Measurements from ENCODE around the gene ITGB6. TPM values are rescaled to one million over a fixed set of nuclear protein-coding genes. Genes with fewer than 3 reads are reported as not detected.

ITGB6 gene
- total RNA-seq, 4 donors from 2014 or later = 0.81 to 2.8 (median 1.0) TPM

- no peaks in the 10 kb centered on the region for H3K36me3 ChIP-seq
- DNase-seq (no peak), ATAC-seq (no peak)
- H3K27ac ChIP-seq = no peak overlapping the region
- in situ Hi-C loops (cut with MboI; ENCODE audit: low sequenced_read_pairs in 4 of 4) (no loop called here), intact Hi-C loops (cut with DNase I; ENCODE audit: low total_unique reads) (no loop called here)
- peaks cover 0 to 6% (median 0%) of the 10 kb centered on the region in 3 donors for H3K27me3 ChIP-seq
- H3K4me3 ChIP-seq = peak overlapping the region; percentile 63 to 90 (median 72)
- H3K9me3 ChIP-seq = no peaks in the 10 kb centered on the region
- H3K4me1 ChIP-seq = peaks cover 0 to 3% of the 10 kb centered on the region in 2 donors
- TF ChIP-seq CTCF (IDR thresholded peaks at IDR 0.05 in 4 of 5, conservative IDR thresholded peaks at IDR 0.05 in 1 of 5) (no peak), POLR2A (IDR thresholded peaks at IDR 0.05) (no peak)
Measured at GRCh38 chr2:160061533-160061932, 138.5 kb downstream of the ITGB6 start.

GRCh38 chr2:160060297-160060696 lies 139.8 kb downstream of the ITGB6 start:
- DNase-seq (no peak), ATAC-seq (no peak)
- in situ Hi-C loops (cut with MboI; ENCODE audit: low sequenced_read_pairs in 4 of 4) = no loop called here
- Histone ChIP-seq H3K9me3 (no peaks in the 10 kb centered on the region), H3K27me3 (peaks cover 0 to 6% (median 0%) of the 10 kb centered on the region in 3 donors), H3K36me3 (no peaks in the 10 kb centered on the region), H3K4me1 (peaks cover 0 to 3% of the 10 kb centered on the region in 2 donors), H3K4me3 (no peak overlapping the region), H3K27ac (no peak overlapping the region)
- TF ChIP-seq POLR2A (IDR thresholded peaks at IDR 0.05) = no peak
- TF ChIP-seq CTCF (IDR thresholded peaks at IDR 0.05 in 4 of 5, conservative IDR thresholded peaks at IDR 0.05 in 1 of 5) = no peak
- intact Hi-C loops (cut with DNase I; ENCODE audit: low total_unique reads) = no loop called here

- Histone ChIP-seq H3K27me3 (peaks cover 0 to 6% (median 0%) of the 10 kb centered on the region in 3 donors), H3K9me3 (no peaks in the 10 kb centered on the region), H3K4me3 (no peak overlapping the region), H3K4me1 (no peaks in the 10 kb centered on the region), H3K27ac (no peak overlapping the region), H3K36me3 (no peaks in the 10 kb centered on the region)
- DNase-seq (no peak), ATAC-seq (no peak)
- in situ Hi-C loops (cut with MboI; ENCODE audit: low sequenced_read_pairs in 4 of 4) (no loop called here), intact Hi-C loops (cut with DNase I; ENCODE audit: low total_unique reads) (no loop called here)
- TF ChIP-seq POLR2A (IDR thresholded peaks at IDR 0.05) = no peak
- no peak for TF ChIP-seq CTCF (IDR thresholded peaks at IDR 0.05 in 4 of 5, conservative IDR thresholded peaks at IDR 0.05 in 1 of 5)
Measured at GRCh38 chr2:160057356-160057755, 142.7 kb downstream of the ITGB6 start.

GRCh38 chr2:160055726-160056108 lies 144.4 kb downstream of the ITGB6 start:
- in situ Hi-C loops (cut with MboI; ENCODE audit: low sequenced_read_pairs in 4 of 4) (no loop called here), intact Hi-C loops (cut with DNase I; ENCODE audit: low total_unique reads) (no loop called here)
- H3K27me3 ChIP-seq = peaks cover 0 to 2% (median 0%) of the 10 kb centered on the region in 3 donors
- no peaks in the 10 kb centered on the region for H3K4me1 ChIP-seq
- no peak for ATAC-seq
- DNase-seq = no peak
- no peaks in the 10 kb centered on the region for H3K9me3 ChIP-seq
- no peak overlapping the region for H3K27ac ChIP-seq
- no peak for TF ChIP-seq CTCF (IDR thresholded peaks at IDR 0.05 in 4 of 5, conservative IDR thresholded peaks at IDR 0.05 in 1 of 5)
- TF ChIP-seq POLR2A (IDR thresholded peaks at IDR 0.05) = no peak
- H3K36me3 ChIP-seq = no peaks in the 10 kb centered on the region
- no peak overlapping the region for H3K4me3 ChIP-seq
